ENCODE measurements around the gene YWHAQ.

Gene YWHAQ

GRCh38 chr2:9655441-9656269 is 24.9 kb upstream of the YWHAQ start:
- peak; percentile 28 for DNase-seq (ENCODE audit: low read depth)

DNA sequence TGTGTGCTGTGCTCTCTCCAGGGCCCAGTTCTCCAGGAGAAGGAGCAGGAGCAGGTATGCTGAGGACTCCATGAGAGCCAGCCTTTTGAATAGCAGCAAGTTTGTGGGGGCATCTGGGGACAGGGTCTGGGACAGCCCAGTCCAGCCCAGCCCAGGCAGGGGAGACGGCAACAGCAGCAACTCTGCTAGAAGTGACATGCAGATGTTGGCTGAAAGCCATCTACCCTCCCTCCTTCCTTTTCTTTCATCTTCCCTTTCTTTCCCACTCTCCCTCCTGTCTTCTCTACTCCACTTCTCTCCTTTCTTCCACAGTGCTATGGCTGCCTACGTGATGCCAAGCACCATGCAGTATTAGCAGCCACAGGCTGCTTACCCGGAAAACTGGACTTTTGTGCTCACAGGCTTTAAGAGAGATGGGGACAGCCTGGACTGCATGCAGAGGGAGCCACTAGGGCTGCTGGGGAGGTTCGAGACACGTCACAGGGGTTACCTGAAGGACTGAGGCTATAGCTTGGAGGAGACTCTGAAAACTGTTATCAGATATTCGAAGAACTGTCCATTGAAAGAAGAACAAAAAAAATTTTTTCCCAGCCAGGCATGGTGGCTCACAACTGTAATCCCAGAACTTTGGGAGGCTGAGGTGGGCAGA is 23.8 kb upstream of the YWHAQ start:
- DNase-seq (ENCODE audit: low read depth), result no peak

GRCh38 chr2:9653485-9654271 is 22.9 kb upstream of the YWHAQ start:
- DNase-seq (ENCODE audit: low read depth), result no peak

DNA sequence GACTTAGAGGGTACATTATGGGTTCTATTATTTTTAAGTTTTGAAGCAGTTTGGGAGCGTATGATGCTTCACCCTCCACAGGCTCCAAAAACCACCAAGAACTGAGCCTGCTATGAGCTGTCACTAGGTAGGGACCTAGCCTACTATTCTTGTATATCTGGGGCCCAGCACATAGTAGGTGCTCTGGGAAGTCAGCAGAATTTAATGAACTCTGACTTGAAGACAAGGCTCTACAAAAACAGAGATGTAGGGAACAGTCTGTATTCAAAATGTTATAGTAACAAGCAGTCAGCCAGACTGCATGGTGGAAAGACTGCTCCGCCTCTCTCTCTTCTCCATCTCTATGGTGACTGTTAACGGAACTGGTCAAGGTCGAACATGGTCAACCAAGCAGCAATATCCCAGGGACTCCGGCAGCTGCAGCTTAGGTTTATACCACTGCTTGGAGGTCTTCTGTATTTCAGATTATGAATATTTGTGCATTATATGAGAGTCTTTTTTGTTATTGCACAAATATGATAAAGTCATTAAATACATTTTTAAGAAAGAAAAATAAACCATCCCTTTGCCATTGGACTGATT is 22.2 kb upstream of the YWHAQ start:
- DNase-seq (ENCODE audit: low read depth), result no peak

- no peak for DNase-seq (ENCODE audit: low read depth)
Measured at GRCh38 chr2:9652267-9652666, 21.5 kb upstream of the YWHAQ start.

- DNase-seq (ENCODE audit: low read depth), result no peak
Measured at GRCh38 chr2:9650119-9650821, 19.5 kb upstream of the YWHAQ start.

DNA sequence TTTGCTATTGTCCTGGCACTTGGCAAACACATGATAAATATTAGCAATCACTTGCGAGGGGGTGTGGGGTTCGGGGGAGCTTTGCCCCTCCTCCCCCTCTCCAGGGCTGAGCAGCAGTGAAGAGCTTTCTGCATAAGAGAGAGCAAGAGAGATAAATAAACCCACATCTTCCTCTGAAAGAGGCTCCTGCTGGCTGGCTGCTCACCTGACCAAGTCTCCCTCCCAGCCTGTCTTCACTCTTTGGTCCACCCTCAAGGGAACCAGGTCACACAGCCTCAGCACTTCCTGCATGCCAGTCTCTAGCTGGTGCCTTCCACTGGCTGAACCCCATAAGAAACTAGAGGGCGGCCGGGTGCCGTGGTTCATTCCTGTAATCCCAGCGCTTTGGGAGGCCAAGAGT is 18.5 kb upstream of the YWHAQ start:
- no peak for DNase-seq (ENCODE audit: low read depth)

GRCh38 chr2:9648821-9649220 is 18.0 kb upstream of the YWHAQ start:
- no peak for DNase-seq (ENCODE audit: low read depth)

DNA sequence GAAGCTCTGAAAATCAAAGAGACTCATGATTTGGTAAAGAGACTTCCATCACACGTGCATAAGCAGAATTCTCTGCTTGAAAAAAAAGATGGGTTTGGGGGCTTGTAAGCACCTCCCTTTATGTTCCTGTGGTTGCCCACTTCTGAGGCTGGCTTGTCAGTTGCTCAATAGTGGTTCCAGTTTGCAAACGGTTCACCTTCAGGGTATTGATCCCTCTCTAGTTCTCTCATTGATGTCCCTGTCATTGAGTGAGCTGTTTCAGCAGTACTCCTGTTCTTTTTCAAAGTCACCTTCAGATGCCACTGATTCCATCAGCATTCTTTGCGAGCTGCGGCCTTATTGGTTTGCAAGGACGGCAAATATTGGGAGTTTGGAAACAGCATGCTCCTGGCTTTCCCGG is 17.1 kb upstream of the YWHAQ start:
- DNase-seq (ENCODE audit: low read depth), result no peak

- no peak for DNase-seq (ENCODE audit: low read depth)
Measured at GRCh38 chr2:9646196-9647030, 15.6 kb upstream of the YWHAQ start.

GRCh38 chr2:9644603-9645002 is 13.8 kb upstream of the YWHAQ start:
- no peak for DNase-seq (ENCODE audit: low read depth)

DNA sequence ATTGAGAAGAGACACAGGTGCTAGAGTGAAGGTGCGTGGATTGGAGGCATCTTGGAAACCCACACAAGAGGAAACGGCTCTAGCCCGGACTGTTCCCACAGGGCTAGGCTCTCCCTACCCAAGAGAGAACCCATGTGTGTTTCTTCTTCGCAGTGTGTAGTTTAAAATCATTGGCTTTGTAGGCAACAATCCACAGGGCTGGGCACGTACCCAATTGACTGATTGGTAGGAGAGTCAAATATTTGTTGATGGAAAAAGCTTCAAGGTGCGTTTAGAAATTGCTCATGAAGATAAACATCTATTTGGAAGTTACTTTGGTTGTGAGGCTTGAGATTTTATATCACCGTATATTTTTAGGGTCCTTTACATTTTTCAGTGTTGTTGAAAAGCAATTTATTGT is 13.2 kb upstream of the YWHAQ start:
- DNase-seq (ENCODE audit: low read depth), result no peak

DNA sequence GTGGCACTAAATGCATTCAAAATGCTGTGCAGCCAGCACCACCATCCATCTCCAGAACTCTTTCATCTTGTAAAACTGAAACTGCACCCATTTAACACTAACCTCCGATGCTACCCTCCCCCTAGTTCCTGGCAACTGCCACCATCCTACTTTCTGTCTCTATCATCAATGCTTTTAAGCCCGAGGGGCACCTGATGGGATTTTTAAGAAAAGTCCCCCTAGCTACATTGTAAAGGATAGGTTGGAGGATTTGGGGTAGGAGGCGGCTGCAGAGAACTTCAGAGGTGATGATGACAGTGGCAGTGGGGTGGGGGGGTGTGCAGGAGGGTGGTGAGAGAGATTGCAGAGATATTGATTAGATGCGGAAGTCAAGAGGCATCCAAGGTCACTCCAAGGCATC is 10.8 kb upstream of the YWHAQ start:
- no peak for DNase-seq (ENCODE audit: low read depth)

- no peak for DNase-seq (ENCODE audit: low read depth)
Measured at GRCh38 chr2:9640403-9641104, 9.8 kb upstream of the YWHAQ start.

DNA sequence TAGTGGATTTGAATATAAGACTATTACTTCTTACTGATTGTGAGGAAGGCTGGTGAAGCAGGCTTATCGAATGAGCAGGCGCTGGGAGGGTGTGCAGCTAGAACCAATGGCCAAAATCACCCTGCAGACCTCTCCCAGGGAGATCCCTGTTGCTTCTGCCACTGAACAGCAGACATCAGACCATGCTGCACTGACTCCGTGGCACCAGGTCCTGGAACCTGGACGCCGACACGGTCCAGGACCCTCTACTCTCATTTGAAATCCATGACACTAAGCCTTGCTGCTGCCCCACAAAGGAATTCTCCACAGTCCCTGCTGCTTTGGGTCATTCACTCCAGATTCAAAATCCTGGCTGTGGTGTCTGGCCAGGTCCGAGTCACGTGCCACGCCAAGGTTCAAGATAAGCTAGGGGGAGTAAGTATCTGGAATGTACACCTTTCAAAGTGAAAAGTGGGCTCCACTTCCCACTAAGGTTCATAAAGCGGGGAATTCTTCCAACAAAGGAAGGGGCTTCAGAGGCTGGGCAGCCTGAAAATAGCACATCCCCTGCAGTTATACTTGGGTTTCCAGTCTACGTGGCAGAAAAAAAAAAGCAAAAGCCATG is 9.0 kb upstream of the YWHAQ start:
- no peak for DNase-seq (ENCODE audit: low read depth)

DNA sequence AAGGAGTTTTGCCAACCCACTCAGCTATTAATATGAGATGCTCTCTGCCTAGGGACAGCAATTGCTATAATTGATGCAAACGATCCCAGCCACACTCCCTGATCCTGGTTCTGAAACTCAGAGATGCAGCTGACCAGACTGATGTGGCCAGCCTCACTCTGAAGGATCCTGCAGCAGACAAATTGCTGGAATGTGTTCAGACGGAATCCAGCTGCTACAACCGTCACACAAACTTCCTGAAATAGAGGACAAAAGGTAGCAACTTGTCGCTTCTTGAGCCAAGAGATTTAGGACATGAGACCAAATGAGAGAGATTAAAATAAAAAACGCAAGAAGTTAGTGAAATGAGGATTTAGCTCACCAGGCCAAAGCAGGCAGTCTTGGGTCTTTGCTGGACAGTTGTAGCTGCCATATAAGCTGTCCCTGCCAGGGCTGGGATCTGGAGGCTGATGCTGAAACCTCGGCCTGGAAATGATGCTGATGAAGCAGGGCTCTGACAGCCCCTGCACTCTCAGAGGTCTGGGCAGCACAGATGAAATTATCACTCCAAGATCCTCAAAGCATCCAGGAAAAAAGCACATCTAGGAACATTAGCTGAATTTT is 8.3 kb upstream of the YWHAQ start:
- no peak for DNase-seq (ENCODE audit: low read depth)

DNA sequence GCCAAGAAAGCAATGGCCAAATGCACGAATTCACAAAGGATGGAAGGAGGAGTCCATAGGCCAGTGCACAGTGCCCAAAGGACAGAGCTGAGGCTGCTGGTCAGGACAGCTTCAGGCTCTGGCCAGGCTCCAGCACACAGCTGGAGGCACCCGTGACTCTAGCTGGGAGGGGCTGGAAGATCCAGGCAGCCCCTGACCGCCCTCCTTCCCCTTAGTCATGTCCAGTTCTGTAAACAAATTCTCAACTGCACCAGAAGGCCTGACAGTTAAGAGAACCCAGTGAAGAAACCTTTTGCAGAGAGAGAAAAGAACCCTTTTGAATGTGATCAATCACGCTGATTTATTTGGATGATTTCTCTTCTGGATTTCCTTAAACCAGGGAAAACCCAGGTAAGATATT is 7.7 kb upstream of the YWHAQ start:
- no peak for DNase-seq (ENCODE audit: low read depth)

GRCh38 chr2:9637330-9637729 is 6.5 kb upstream of the YWHAQ start:
- DNase-seq (ENCODE audit: low read depth), result no peak

GRCh38 chr2:9634133-9634532 is 3.3 kb upstream of the YWHAQ start:
- DNase-seq (ENCODE audit: low read depth), result no peak
